OCI-LY7 (cell line): ENCODE data around the gene PCCA.

ENCODE experiments used
- CTCF ChIP-seq: fragments of 200-600 bp; sonication (generic); conservative IDR thresholded peaks from 2 replicates; pipeline ENCODE4 v1.5.1; 2014; ENCODE audit warnings: mild to moderate bottlenecking, antibody characterized with exemption, low read length, moderate library complexity, mixed read lengths
- EZH2phosphoT487 ChIP-seq: fragments of 200-600 bp; sonication (generic); IDR thresholded peaks from 2 replicates; pipeline ENCODE4 v1.6.1; 2018; ENCODE audit warnings: low read depth, borderline replicate concordance, mild to moderate bottlenecking, mixed run types, antibody characterized with exemption, low read length, moderate library complexity, mixed read lengths

- TF ChIP-seq CTCF (no peak), EZH2phosphoT487 (no peak)
Observed at GRCh38 chr13:100160450-100160849, 71.6 kb downstream of the PCCA start.
